SK-N-DZ (cell line): ENCODE results near the gene FGF9.

Experiments used
- DNase-seq: peaks from one replicate; pipeline ENCODE4 v3.0.0-alpha.2; 2015; ENCODE audit warnings: low spot score

FGF9 gene

GRCh38 chr13:21709697-21710096, 38.8 kb downstream of the FGF9 start:
- DNase-seq: no peak

- DNase-seq: no peak
These were observed 39.3 kb downstream of the FGF9 start for GRCh38 chr13:21710163-21710562.

- DNase-seq: no peak
These were observed 46.9 kb downstream of the FGF9 start for GRCh38 chr13:21717817-21718216.

- no peak for DNase-seq
These were observed 48.6 kb downstream of the FGF9 start for GRCh38 chr13:21719463-21719862.

- DNase-seq: no peak
These were observed 53.1 kb downstream of the FGF9 start for GRCh38 chr13:21723807-21724505.

GRCh38 chr13:21730186-21730880, 59.5 kb downstream of the FGF9 start:
- DNase-seq: no peak

- no peak for DNase-seq
These were observed 62.8 kb downstream of the FGF9 start for GRCh38 chr13:21733475-21734263.

- DNase-seq: no peak
These were observed 64.1 kb downstream of the FGF9 start for GRCh38 chr13:21734961-21735360.

GRCh38 chr13:21735701-21736401, 65.0 kb downstream of the FGF9 start:
- DNase-seq: no peak

- no peak for DNase-seq
These were observed 66.1 kb downstream of the FGF9 start for GRCh38 chr13:21736926-21737325.

- no peak for DNase-seq
These were observed 67.8 kb downstream of the FGF9 start for GRCh38 chr13:21738630-21739029.

GRCh38 chr13:21739771-21740170, 68.9 kb downstream of the FGF9 start:
- DNase-seq: no peak

- no peak for DNase-seq
These were observed 70.6 kb downstream of the FGF9 start for GRCh38 chr13:21741396-21741979.

GRCh38 chr13:21742096-21742495, 71.2 kb downstream of the FGF9 start:
- DNase-seq: no peak

GRCh38 chr13:21744149-21744548, 73.3 kb downstream of the FGF9 start:
- DNase-seq: no peak

GRCh38 chr13:21745307-21745706, 74.4 kb downstream of the FGF9 start:
- DNase-seq: no peak

- DNase-seq: no peak
These were observed 76.6 kb downstream of the FGF9 start for GRCh38 chr13:21747456-21747855.

- DNase-seq: no peak
These were observed 77.3 kb downstream of the FGF9 start for GRCh38 chr13:21748166-21748565.

- DNase-seq: no peak
These were observed 78.5 kb downstream of the FGF9 start for GRCh38 chr13:21749410-21749809.

- no peak for DNase-seq
These were observed 81.6 kb downstream of the FGF9 start for GRCh38 chr13:21752501-21752900.

GRCh38 chr13:21753117-21753729, 82.3 kb downstream of the FGF9 start:
- DNase-seq: no peak
